ENCODE results near the gene CTIF.
"Not testable (repeated sequence)": the region's sequence is repeated elsewhere in the genome, so short reads cannot be mapped to it uniquely, and the experiment has no call there.

CTIF gene

GRCh38 chr18:48642503-48642902 lies 103.7 kb downstream of the CTIF start:
- Histone ChIP-seq H3K27me3 (no peaks in the 10 kb centered on the region), H4K20me1 (0 out of 2 replicates have a peak, but pooled peaks cover 11% of the 10 kb centered on the region), H3K9ac (no peak overlapping the region), H3K36me3 (peaks cover 46% of the 10 kb centered on the region; the same call in 1 of the 2 replicates), H3K4me3 (no peak overlapping the region), H3K27ac (no peak overlapping the region), H3K9me3 (no peaks in the 10 kb centered on the region), H3K4me1 (no peaks in the 10 kb centered on the region), H3K4me2 (no peak overlapping the region)
- TF ChIP-seq Cebpa-rat (IDR thresholded peaks at IDR 0.05), result no peak

GRCh38 chr18:48643262-48643661 lies 104.4 kb downstream of the CTIF start:
- no peak overlapping the region for H3K4me3 ChIP-seq
- H3K9ac ChIP-seq, result no peak overlapping the region
- H4K20me1 ChIP-seq, result 0 out of 2 replicates have a peak, but pooled peaks cover 11% of the 10 kb centered on the region
- H3K4me1 ChIP-seq, result no peaks in the 10 kb centered on the region
- H3K9me3 ChIP-seq, result no peaks in the 10 kb centered on the region
- H3K27me3 ChIP-seq, result no peaks in the 10 kb centered on the region
- H3K36me3 ChIP-seq, result peaks cover 42% of the 10 kb centered on the region; the same call in 1 of the 2 replicates
- no peak for TF ChIP-seq Cebpa-rat (IDR thresholded peaks at IDR 0.05)
- no peak overlapping the region for H3K4me2 ChIP-seq
- H3K27ac ChIP-seq, result no peak overlapping the region

DNA sequence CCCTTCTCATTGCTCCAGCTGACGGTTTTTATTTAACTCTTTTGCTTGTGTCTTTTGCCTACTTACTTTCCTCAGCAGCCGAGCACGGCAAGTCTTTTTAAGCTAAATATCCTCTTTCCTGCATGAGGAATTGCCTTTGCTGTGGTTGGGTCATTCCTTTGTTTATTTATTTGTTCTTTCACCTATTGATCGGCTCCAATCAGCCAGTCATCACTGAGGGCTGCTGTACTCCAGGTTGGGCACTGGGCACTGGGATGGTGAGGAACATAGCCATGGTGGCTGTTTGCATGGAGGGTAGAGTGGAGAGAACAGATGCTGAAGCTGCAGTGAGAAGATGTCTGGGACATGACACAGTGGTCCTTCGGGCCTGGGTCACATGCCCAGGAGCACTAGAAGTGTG lies 105.2 kb downstream of the CTIF start:
- Histone ChIP-seq H3K9ac (no peak overlapping the region), H4K20me1 (0 out of 2 replicates have a peak, but pooled peaks cover 11% of the 10 kb centered on the region), H3K4me1 (no peaks in the 10 kb centered on the region), H3K4me2 (no peak overlapping the region), H3K27me3 (no peaks in the 10 kb centered on the region), H3K9me3 (no peaks in the 10 kb centered on the region), H3K36me3 (peaks cover 36% of the 10 kb centered on the region; the same call in 1 of the 2 replicates), H3K4me3 (no peak overlapping the region), H3K27ac (no peak overlapping the region)
- no peak for TF ChIP-seq Cebpa-rat (IDR thresholded peaks at IDR 0.05)

GRCh38 chr18:48645427-48646002 lies 106.7 kb downstream of the CTIF start:
- Histone ChIP-seq H3K9ac (no peak overlapping the region), H3K4me2 (no peak overlapping the region), H3K36me3 (peaks cover 29% of the 10 kb centered on the region; the same call in 1 of the 2 replicates), H3K27me3 (no peaks in the 10 kb centered on the region), H3K4me3 (no peak overlapping the region), H3K27ac (no peak overlapping the region), H3K9me3 (no peaks in the 10 kb centered on the region), H3K4me1 (no peaks in the 10 kb centered on the region), H4K20me1 (0 out of 2 replicates have a peak, but pooled peaks cover 11% of the 10 kb centered on the region)
- no peak for TF ChIP-seq Cebpa-rat (IDR thresholded peaks at IDR 0.05)

GRCh38 chr18:48646976-48647375 lies 108.1 kb downstream of the CTIF start:
- TF ChIP-seq Cebpa-rat (IDR thresholded peaks at IDR 0.05), result no peak
- no peaks in the 10 kb centered on the region for H3K27me3 ChIP-seq
- H3K27ac ChIP-seq, result no peak overlapping the region
- 0 out of 2 replicates have a peak, but pooled peaks cover 11% of the 10 kb centered on the region for H4K20me1 ChIP-seq
- no peak overlapping the region for H3K4me3 ChIP-seq
- H3K36me3 ChIP-seq, result peaks cover 20% of the 10 kb centered on the region; the same call in 1 of the 2 replicates
- no peaks in the 10 kb centered on the region for H3K9me3 ChIP-seq
- no peaks in the 10 kb centered on the region for H3K4me1 ChIP-seq
- H3K9ac ChIP-seq, result no peak overlapping the region
- no peak overlapping the region for H3K4me2 ChIP-seq

GRCh38 chr18:48649231-48649630 lies 110.4 kb downstream of the CTIF start:
- Histone ChIP-seq H3K27ac (no peak overlapping the region), H3K4me2 (no peak overlapping the region), H3K9me3 (no peaks in the 10 kb centered on the region), H4K20me1 (0 out of 2 replicates have a peak, but pooled peaks cover 4% of the 10 kb centered on the region), H3K4me1 (no peaks in the 10 kb centered on the region), H3K9ac (no peak overlapping the region), H3K27me3 (no peaks in the 10 kb centered on the region), H3K36me3 (peaks cover 16% of the 10 kb centered on the region; the same call in 1 of the 2 replicates), H3K4me3 (no peak overlapping the region)
- TF ChIP-seq Cebpa-rat (IDR thresholded peaks at IDR 0.05), result no peak

GRCh38 chr18:48654591-48654990 lies 115.8 kb downstream of the CTIF start:
- H3K4me3 ChIP-seq, H3K9me3 ChIP-seq, H3K36me3 ChIP-seq, H3K27ac ChIP-seq, H3K27me3 ChIP-seq, H3K4me2 ChIP-seq, H3K4me1 ChIP-seq, H3K9ac ChIP-seq: not testable (repeated sequence)
- H4K20me1 ChIP-seq, result peaks cover 36% of the 10 kb centered on the region

DNA sequence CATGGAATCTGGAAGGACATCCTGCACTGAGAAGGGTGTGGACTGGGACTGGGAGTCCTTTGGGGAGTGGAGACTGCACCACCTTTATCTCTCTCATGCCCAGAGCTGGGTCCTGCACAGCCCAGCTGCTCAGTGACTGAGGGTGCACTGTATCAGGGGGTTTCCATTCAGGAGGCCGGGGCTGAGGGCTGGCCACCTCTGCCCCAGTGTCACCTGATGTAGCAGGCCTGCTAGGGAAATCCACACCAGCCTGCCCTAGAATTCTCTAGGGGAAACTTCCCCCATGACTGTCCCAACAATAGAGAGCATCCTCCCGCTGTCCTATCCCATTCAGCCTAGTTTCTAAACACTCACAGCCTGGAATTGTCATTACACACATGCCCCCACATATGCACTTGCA lies 116.7 kb downstream of the CTIF start:
- H3K9ac ChIP-seq, result no peak overlapping the region
- no peak overlapping the region for H3K4me3 ChIP-seq
- H3K36me3 ChIP-seq, result no peaks in the 10 kb centered on the region
- no peak overlapping the region for H3K27ac ChIP-seq
- no peaks in the 10 kb centered on the region for H3K27me3 ChIP-seq
- H3K4me1 ChIP-seq, result no peaks in the 10 kb centered on the region
- no peak overlapping the region for H3K4me2 ChIP-seq
- no peak for TF ChIP-seq Cebpa-rat (IDR thresholded peaks at IDR 0.05)
- no peaks in the 10 kb centered on the region for H3K9me3 ChIP-seq
- peaks cover 45% of the 10 kb centered on the region for H4K20me1 ChIP-seq

DNA sequence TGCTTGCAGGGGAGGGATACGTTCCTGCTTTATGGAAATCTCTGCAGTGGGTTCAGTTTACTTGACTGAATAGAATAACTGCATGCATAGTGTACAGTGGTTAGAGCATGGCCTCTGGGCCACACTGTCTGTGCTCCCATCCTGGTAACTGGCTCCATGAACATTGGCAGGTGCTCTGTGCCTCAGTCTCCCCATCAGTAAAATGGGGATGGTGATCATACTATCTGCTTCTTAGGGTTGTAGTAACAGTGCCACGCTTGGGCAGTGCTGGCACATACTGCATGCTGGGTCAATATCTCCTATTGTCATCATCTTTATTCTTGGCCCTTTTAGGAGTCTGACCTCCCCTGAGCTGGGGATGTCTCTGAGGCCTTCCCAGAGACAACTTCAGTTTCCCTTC lies 117.3 kb downstream of the CTIF start:
- no peaks in the 10 kb centered on the region for H3K9me3 ChIP-seq
- H3K4me2 ChIP-seq, result no peak overlapping the region
- no peaks in the 10 kb centered on the region for H3K4me1 ChIP-seq
- no peak overlapping the region for H3K4me3 ChIP-seq
- no peaks in the 10 kb centered on the region for H3K27me3 ChIP-seq
- no peaks in the 10 kb centered on the region for H3K36me3 ChIP-seq
- no peak overlapping the region for H3K9ac ChIP-seq
- no peak for TF ChIP-seq Cebpa-rat (IDR thresholded peaks at IDR 0.05)
- no peak overlapping the region for H3K27ac ChIP-seq
- peaks cover 52% of the 10 kb centered on the region for H4K20me1 ChIP-seq

DNA sequence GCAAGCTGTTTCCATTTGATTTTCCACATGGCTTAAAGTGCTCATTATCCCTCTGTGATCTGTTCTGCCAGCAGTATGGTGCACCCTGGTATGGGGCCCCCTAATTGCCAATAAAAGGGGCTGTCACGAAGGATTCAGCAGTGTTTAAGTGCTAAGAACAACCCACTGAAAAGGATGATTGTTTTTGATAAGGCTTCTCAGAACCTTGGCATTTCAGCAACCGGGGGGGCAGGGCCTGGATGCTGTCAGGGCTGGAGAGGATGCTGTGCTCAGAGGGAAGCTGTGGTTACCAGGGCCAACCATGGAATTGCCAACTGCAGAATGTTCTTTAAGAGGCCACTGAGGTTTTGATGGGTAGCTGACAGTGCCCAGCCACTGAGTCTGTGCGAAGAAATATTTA lies 117.8 kb downstream of the CTIF start:
- H4K20me1 ChIP-seq, result peaks cover 56% of the 10 kb centered on the region
- no peak overlapping the region for H3K9ac ChIP-seq
- no peak overlapping the region for H3K4me2 ChIP-seq
- no peak overlapping the region for H3K27ac ChIP-seq
- H3K4me1 ChIP-seq, result no peaks in the 10 kb centered on the region
- no peaks in the 10 kb centered on the region for H3K36me3 ChIP-seq
- no peaks in the 10 kb centered on the region for H3K27me3 ChIP-seq
- H3K4me3 ChIP-seq, result no peak overlapping the region
- no peaks in the 10 kb centered on the region for H3K9me3 ChIP-seq
- no peak for TF ChIP-seq Cebpa-rat (IDR thresholded peaks at IDR 0.05)
